HT-29 (cell line): ENCODE measurements around the gene SYT7. TPM values are rescaled to one million over a fixed set of nuclear protein-coding genes. Genes with fewer than 3 reads are reported as not detected.
"Not testable (repeated sequence)": the region's sequence is repeated elsewhere in the genome, so short reads cannot be mapped to it uniquely, and the experiment has no call there.

Experiments
- DNase-seq: peaks from one replicate; pipeline ENCODE4 v3.0.0-alpha.2; 2015; ENCODE audit warnings: low spot score
- total RNA-seq: library from RNA; depleted of rRNA; stranded (reverse); fragments of >200 nt; shearing (Covaris generic); gene quantifications from 2 replicates; pipeline ENCODE4 v1.2.3, GENCODE V29; 2014; rRNA removed

SYT7 gene
- 13.2 and 14.8 TPM in 2 replicates for total RNA-seq

- DNase-seq: peak; percentile 99
Observed at GRCh38 chr11:61581030-61581928, at the start of gene SYT7. Gene SYT7, minus strand, starts transcription at chr11:61581076. Its CDS starts 256 bp downstream, at chr11:61580820.

GRCh38 chr11:61630089-61630488 lies 49.2 kb upstream of the SYT7 start:
- DNase-seq: no peak

- DNase-seq: no peak
Observed at GRCh38 chr11:61629082-61629833, 48.4 kb upstream of the SYT7 start.

GRCh38 chr11:61628662-61628970 lies 47.7 kb upstream of the SYT7 start:
- DNase-seq: no peak

- peak; percentile 94 for DNase-seq
Observed at GRCh38 chr11:61627850-61628661, 47.2 kb upstream of the SYT7 start.

- DNase-seq: peak; percentile 97
Observed at GRCh38 chr11:61626580-61627380, 45.9 kb upstream of the SYT7 start.

- no peak for DNase-seq
Observed at GRCh38 chr11:61625525-61625924, 44.6 kb upstream of the SYT7 start.

- DNase-seq: no peak
Observed at GRCh38 chr11:61621917-61622585, 41.2 kb upstream of the SYT7 start.

- no peak for DNase-seq
Observed at GRCh38 chr11:61619471-61620226, 38.8 kb upstream of the SYT7 start.

- DNase-seq: no peak
Observed at GRCh38 chr11:61618978-61619377, 38.1 kb upstream of the SYT7 start.

GRCh38 chr11:61617515-61617914 lies 36.6 kb upstream of the SYT7 start:
- DNase-seq: no peak

- no peak for DNase-seq
Observed at GRCh38 chr11:61616434-61616833, 35.6 kb upstream of the SYT7 start.

GRCh38 chr11:61614782-61615181 lies 33.9 kb upstream of the SYT7 start:
- DNase-seq: not testable (repeated sequence)

- no peak for DNase-seq
Observed at GRCh38 chr11:61613870-61614269, 33.0 kb upstream of the SYT7 start.

- DNase-seq: no peak
Observed at GRCh38 chr11:61613051-61613450, 32.2 kb upstream of the SYT7 start.

GRCh38 chr11:61611309-61611708 lies 30.4 kb upstream of the SYT7 start:
- no peak for DNase-seq

GRCh38 chr11:61610905-61611304 lies 30.0 kb upstream of the SYT7 start:
- DNase-seq: no peak

- DNase-seq: peak; percentile 67
Observed at GRCh38 chr11:61609980-61610366, 29.1 kb upstream of the SYT7 start.
